Sigmoid colon (tissue), 3 donors: ENCODE data around the gene ZNF334.

ENCODE experiments used
- CTCF ChIP-seq, 4 experiments: fragments of 450-650 bp in 3 of 4; fragments of 200-600 bp in 1 of 4; IDR thresholded peaks; one replicate each; pipeline ENCODE4 v1.5.1; 2016 to 2019; ENCODE audit warnings: antibody characterized with exemption in 4 of 4, mild to moderate bottlenecking in 3 of 4, moderate library complexity in 2 of 4
- POLR2A ChIP-seq, 2 donors: fragments of 450-650 bp; IDR thresholded peaks; one replicate each; pipeline ENCODE4 v1.6.1; 2016; ENCODE audit warnings: antibody characterized with exemption in 2 of 2, mild to moderate bottlenecking in 2 of 2, moderate library complexity in 2 of 2

- no peak for TF ChIP-seq CTCF (IDR thresholded peaks at IDR 0.05)
- no peak for TF ChIP-seq POLR2A (IDR thresholded peaks at IDR 0.05)
These were observed 48.9 kb downstream of the ZNF334 start for GRCh38 chr20:46464451-46464850.
